Suprapubic skin (tissue), 4 donors: Measurements from ENCODE around the gene FKBP4.

Source experiments
- EP300 ChIP-seq: sonication (generic); formaldehyde crosslinking; IDR thresholded peaks from one replicate; pipeline ENCODE4 v1.6.1; 2017; ENCODE audit warnings: antibody characterized with exemption
- POLR2A ChIP-seq, 2 donors: fragments of 450-650 bp; IDR thresholded peaks; one replicate each; pipeline ENCODE4 v1.6.1; 2017; ENCODE audit warnings: antibody characterized with exemption in 2 of 2, mild to moderate bottlenecking in 2 of 2, moderate library complexity in 2 of 2
- POLR2AphosphoS5 ChIP-seq, 3 donors: sonication (generic); formaldehyde crosslinking; IDR thresholded peaks; one replicate each; pipeline ENCODE4 v1.6.1; 2017; ENCODE audit warnings: antibody characterized with exemption in 3 of 3
- TF ChIP-seq, protein P1 (sequence below), 2 donors: fragments of 200-600 bp in 1 of 2; fragments of 450-650 bp in 1 of 2; sonication (generic) in 1 of 2; IDR thresholded peaks; one replicate each; pipeline ENCODE4 v1.5.1; 2016 to 2019; ENCODE audit warnings: antibody characterized with exemption in 2 of 2, mild to moderate bottlenecking in 1 of 2, moderate library complexity in 1 of 2

- TF ChIP-seq POLR2A (IDR thresholded peaks at IDR 0.05) (no peak), POLR2AphosphoS5 (IDR thresholded peaks at IDR 0.05) (no peak), EP300 (no peak)
- TF ChIP-seq, protein P1, sequence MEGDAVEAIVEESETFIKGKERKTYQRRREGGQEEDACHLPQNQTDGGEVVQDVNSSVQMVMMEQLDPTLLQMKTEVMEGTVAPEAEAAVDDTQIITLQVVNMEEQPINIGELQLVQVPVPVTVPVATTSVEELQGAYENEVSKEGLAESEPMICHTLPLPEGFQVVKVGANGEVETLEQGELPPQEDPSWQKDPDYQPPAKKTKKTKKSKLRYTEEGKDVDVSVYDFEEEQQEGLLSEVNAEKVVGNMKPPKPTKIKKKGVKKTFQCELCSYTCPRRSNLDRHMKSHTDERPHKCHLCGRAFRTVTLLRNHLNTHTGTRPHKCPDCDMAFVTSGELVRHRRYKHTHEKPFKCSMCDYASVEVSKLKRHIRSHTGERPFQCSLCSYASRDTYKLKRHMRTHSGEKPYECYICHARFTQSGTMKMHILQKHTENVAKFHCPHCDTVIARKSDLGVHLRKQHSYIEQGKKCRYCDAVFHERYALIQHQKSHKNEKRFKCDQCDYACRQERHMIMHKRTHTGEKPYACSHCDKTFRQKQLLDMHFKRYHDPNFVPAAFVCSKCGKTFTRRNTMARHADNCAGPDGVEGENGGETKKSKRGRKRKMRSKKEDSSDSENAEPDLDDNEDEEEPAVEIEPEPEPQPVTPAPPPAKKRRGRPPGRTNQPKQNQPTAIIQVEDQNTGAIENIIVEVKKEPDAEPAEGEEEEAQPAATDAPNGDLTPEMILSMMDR (IDR thresholded peaks at IDR 0.05): no peak
Observed at GRCh38 chr12:2749580-2749979, 45.2 kb upstream of the FKBP4 start.
